Measurements from ENCODE around the gene NOM1. TPM values are rescaled to one million over a fixed set of nuclear protein-coding genes. Genes with fewer than 3 reads are reported as not detected.

The NOM1 gene
- total and polyA plus RNA-seq, 2 donors, result 9.3 to 10.6 TPM

- Histone ChIP-seq H3K4me3 (ENCODE audit: low read length in 2 of 2) (no peak overlapping the region), H3K27ac (ENCODE audit: low read depth in 1 of 2, low read length in 1 of 2) (no peak overlapping the region), H3K4me1 (ENCODE audit: control insufficient read depth in 2 of 2, insufficient read depth in 2 of 2, low read length in 2 of 2) (peaks cover 0 to 3% of the 10 kb centered on the region in 2 donors), H3K27me3 (ENCODE audit: control insufficient read depth in 2 of 2, insufficient read depth in 1 of 2, low read length in 1 of 2) (peaks cover 83 to 98% of the 10 kb centered on the region in 2 donors), H3K36me3 (ENCODE audit: control insufficient read depth in 2 of 2, insufficient read depth in 2 of 2, low read length in 1 of 2) (no peaks in the 10 kb centered on the region), H3K9me3 (ENCODE audit: control insufficient read depth in 2 of 2, insufficient read depth in 1 of 2, low read length in 1 of 2) (peaks cover 0 to 14% of the 10 kb centered on the region in 2 donors)
- DNase-seq (ENCODE audit: low read depth in 6 of 9, low spot score in 9 of 9), result no peak
- 2% methylated on average over 84 of the region's 84 CpGs for WGBS
Observed at GRCh38 chr7:157021071-157021870, 71.8 kb downstream of the NOM1 start.

GRCh38 chr7:157021871-157022680 is 72.6 kb downstream of the NOM1 start:
- no peak for DNase-seq (ENCODE audit: low read depth in 6 of 9, low spot score in 9 of 9)
- Histone ChIP-seq H3K9me3 (ENCODE audit: control insufficient read depth in 2 of 2, insufficient read depth in 1 of 2, low read length in 1 of 2) (peaks cover 0 to 14% of the 10 kb centered on the region in 2 donors), H3K27me3 (ENCODE audit: control insufficient read depth in 2 of 2, insufficient read depth in 1 of 2, low read length in 1 of 2) (peaks cover 77 to 95% of the 10 kb centered on the region in 2 donors), H3K4me3 (ENCODE audit: low read length in 2 of 2) (no peak overlapping the region), H3K36me3 (ENCODE audit: control insufficient read depth in 2 of 2, insufficient read depth in 2 of 2, low read length in 1 of 2) (no peaks in the 10 kb centered on the region), H3K27ac (ENCODE audit: low read depth in 1 of 2, low read length in 1 of 2) (no peak overlapping the region), H3K4me1 (ENCODE audit: control insufficient read depth in 2 of 2, insufficient read depth in 2 of 2, low read length in 2 of 2) (peaks cover 0 to 3% of the 10 kb centered on the region in 2 donors)
- 8% methylated on average over 30 of the region's 30 CpGs for WGBS

Other genes starting within 250 kb of the NOM1 start
- gene LMBR1, start 56.5 kb upstream of the NOM1 start, total RNA-seq, result 29.7 TPM
- gene LMBR1, start 56.5 kb upstream of the NOM1 start, polyA plus RNA-seq, result 27.7 TPM
- gene MNX1, start 61.0 kb downstream of the NOM1 start, total RNA-seq, result 0.09 TPM
- gene MNX1, start 61.0 kb downstream of the NOM1 start, polyA plus RNA-seq, result 0.07 TPM
- 25.6 TPM for gene UBE3C, start 189.2 kb downstream of the NOM1 start, total RNA-seq
- gene UBE3C, start 189.2 kb downstream of the NOM1 start, polyA plus RNA-seq, result 19.6 TPM

Data from thymus (tissue), 11 donors.